ENCODE data around the gene TET1.
"Not testable (repeated sequence)": the region's sequence is repeated elsewhere in the genome, so short reads cannot be mapped to it uniquely, and the experiment has no call there.

TET1 gene

DNA sequence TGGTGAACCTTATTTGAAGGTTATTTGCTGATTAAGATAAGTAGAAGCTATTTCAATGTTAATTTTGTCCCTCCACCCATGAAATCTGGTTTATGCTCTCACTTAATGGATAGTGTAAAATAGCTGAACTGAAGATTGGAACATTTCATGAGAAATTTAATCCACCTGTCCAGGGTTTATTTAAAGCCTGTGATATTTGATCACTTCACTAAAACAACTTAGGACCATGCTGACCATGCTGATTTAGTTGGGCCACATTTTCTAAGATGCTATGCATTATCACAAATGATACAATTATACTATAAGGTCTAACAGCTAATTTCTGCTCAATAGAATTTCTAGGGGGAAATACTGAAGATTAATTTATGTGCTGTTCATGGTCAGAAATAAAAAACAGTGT lies 53.8 kb downstream of the TET1 start:
- DNase-seq (ENCODE audit: low read depth), result not testable (repeated sequence)

DNA sequence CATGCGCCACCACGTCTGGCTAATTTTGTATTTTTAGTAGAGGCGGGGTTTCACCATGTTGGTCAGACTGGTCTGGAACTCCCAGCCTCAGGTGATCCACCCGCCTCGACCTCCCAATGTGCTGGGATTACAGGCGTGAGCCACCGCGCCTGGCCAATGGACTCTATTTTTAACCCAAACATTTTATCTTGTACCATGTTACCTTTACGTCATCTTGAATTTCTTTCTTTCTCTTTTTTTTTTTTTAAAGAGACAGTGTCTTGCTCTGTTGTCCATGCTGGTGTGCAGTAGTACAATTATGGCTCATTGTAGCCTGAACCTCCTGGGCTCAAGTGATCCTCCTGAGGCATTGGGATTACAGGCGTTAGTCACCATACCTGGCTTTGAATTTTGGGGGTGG lies 57.6 kb downstream of the TET1 start:
- not testable (repeated sequence) for DNase-seq (ENCODE audit: low read depth)

GRCh38 chr10:68618234-68618633 lies 58.1 kb downstream of the TET1 start:
- no peak for DNase-seq (ENCODE audit: low read depth)

GRCh38 chr10:68619595-68619994 lies 59.5 kb downstream of the TET1 start:
- no peak for DNase-seq (ENCODE audit: low read depth)

DNA sequence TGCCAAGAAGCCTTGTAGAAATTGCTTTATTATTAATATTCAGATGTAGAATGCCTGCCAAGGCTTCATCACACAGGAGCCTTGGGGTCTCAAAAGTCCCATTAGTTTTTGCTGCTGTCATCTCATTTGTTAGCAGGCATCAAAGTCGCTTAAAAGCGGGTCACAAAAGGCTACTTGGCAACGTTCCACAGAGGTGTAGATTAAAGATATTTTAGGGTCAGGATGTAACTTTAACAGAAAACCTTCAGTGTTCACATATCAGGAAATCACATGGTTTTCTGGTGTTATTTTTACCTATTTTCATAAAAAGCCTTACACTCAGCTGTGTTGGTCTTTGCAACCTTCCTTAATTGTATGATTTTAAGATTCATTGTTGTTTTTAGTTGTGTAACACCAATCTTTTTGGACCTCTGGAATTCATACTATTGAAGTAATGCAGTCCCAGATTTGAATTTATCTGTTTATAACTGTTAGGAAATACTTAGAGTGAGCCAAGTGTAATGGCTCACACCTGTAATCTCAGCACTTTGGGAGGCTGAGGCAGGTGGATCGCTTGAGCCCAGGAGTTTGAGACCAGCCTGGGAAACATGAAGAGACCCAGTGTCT lies 65.3 kb downstream of the TET1 start:
- DNase-seq (ENCODE audit: low read depth), result no peak

- no peak for DNase-seq (ENCODE audit: low read depth)
These were observed 68.5 kb downstream of the TET1 start for GRCh38 chr10:68628576-68629127.

DNA sequence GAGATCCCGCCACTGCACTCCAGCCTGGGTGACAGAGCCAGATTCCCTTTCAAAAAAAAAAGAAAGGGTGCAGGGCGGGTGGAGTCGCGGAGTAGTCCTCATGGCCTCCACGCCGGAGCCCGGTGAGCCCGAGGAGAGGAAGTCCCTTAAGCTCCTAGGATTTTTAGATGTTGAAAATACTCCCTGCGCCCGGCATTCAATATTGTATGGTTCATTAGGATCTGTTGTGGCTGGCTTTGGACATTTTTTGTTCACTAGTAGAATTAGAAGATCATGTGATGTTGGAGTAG lies 72.1 kb downstream of the TET1 start:
- not testable (repeated sequence) for DNase-seq (ENCODE audit: low read depth)

GRCh38 chr10:68633281-68633680 lies 73.1 kb downstream of the TET1 start:
- no peak for DNase-seq (ENCODE audit: low read depth)

DNA sequence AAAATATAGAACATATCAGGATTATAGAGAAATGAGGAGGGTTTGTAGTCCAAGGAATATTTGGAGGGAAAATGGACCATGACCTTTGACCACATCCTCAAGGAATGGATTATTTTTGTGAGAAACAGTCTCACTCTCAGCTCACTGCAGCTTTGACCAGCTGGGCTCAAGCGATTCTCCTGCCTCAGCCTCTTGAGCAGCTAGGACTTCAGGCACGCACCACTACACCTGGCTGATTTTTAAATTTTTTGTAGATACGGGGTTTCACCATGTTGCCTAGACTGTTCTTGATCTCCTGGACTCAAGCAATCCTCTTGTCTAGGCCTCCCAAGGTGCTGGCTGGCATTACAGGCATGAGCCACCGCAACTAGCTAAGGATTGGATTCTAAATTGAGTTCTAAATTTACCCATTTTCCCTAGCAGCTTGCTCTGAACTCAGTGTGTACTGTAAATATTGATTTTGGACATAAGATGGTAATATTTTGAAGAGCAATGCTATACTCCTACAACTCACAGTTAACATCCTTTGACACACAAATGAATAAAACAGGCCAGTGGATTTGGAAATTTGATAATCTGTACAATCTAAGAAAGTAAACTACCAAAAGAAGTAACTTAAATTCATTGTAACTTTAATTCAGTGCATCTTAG lies 73.8 kb downstream of the TET1 start:
- DNase-seq (ENCODE audit: low read depth), result no peak

DNA sequence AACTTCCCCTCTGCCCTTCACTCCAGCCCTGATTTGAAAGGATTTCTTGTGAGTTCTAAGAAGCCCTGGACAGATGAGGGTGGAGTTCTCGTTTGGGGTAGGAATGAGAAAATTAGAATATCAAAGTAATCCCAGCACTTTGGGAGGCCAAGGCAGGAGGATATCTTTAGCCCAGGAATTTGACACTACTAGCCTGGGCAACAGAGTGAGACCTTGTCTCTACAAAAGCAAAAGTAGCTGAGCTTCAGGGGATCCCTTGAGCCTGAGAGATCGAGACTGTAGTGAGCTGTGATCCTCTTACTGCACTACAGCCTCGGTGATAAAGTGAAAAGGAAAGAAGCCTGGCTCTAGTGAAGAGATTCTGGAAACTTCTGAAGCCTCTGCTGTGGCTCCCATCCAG lies 76.2 kb downstream of the TET1 start:
- DNase-seq (ENCODE audit: low read depth), result no peak

GRCh38 chr10:68643550-68643949 lies 83.4 kb downstream of the TET1 start:
- not testable (repeated sequence) for DNase-seq (ENCODE audit: low read depth)

DNA sequence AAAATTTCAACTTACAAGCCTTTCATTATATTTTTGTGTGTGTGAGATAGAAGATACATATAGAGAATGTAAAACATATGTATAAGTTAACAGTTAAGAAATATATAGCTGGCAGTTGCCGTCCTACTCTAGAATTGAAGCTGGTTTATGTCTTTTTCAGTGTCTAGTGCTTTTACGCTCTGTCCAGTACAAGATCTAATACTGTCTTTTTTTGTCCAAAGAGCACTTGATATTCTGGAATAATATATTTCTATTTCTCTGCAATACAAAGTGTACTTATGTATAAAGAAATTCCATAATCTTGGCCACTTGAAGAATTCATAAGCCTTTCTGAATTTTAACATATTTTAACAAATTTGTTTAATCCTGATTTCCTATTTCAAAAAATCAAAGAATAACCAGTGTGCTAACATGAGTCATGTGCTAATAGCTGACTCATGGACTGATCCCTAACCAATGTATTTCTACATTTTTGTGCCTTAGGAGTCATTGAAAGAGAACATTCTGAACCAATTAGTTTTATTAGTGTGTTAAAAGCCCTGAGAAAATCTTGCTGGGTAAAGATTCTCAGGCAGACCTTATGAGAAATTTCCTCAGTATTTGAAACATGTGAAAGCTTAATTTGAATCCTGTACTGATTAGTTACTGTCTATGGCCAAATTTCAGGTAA lies 87.7 kb downstream of the TET1 start:
- no peak for DNase-seq (ENCODE audit: low read depth)

GRCh38 chr10:68655620-68656126 lies 95.5 kb downstream of the TET1 start:
- DNase-seq (ENCODE audit: low read depth), result no peak

- DNase-seq (ENCODE audit: low read depth), result no peak
These were observed 105.7 kb downstream of the TET1 start for GRCh38 chr10:68665841-68666240.

- no peak for DNase-seq (ENCODE audit: low read depth)
These were observed 106.2 kb downstream of the TET1 start for GRCh38 chr10:68666280-68666760.

- DNase-seq (ENCODE audit: low read depth), result no peak
These were observed 108.1 kb downstream of the TET1 start for GRCh38 chr10:68668231-68668630.

- no peak for DNase-seq (ENCODE audit: low read depth)
These were observed 108.8 kb downstream of the TET1 start for GRCh38 chr10:68668972-68669371.

- DNase-seq (ENCODE audit: low read depth), result no peak
These were observed 124.3 kb downstream of the TET1 start for GRCh38 chr10:68684413-68684812.

- no peak for DNase-seq (ENCODE audit: low read depth)
These were observed 135.9 kb downstream of the TET1 start for GRCh38 chr10:68696018-68696417.

- no peak for DNase-seq (ENCODE audit: low read depth)
These were observed 137.0 kb downstream of the TET1 start for GRCh38 chr10:68697106-68697505.

DNA sequence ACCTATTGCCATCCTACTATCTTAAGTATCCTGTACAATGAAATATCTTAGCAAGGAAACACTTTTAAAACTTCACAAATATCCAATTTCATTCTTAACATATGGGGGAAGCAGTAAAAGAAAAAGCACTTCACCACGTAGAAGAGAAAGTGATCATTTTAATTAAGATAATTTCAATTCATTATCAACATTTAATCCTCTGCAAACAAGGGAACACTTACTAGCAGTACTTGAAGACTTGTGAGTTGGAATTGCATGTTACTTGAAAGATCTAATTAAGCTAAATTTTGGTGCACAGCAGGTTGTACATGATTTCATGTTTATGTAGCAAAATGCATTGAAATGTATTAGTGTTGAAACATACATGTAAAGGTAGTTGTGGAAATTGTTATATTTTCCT lies 140.1 kb downstream of the TET1 start:
- no peak for DNase-seq (ENCODE audit: low read depth)

DNA sequence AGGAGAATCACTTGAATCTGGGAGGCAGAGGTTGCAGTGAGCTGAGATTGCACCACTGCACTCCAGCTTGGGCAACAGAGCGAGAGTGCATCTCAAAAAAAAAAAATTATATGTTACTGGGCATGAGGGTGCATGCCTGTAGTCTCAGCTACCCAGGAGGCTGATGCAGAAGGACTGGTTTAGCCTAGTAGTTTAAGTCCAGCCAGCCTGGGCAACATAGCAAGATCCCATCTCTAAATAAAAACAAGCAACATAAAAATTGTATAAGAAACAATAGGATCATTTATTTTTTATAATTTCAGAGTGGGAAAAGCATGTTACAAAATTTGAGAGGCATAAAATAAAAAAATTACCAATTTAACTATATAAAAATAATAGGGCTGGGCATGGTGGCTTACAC lies 145.4 kb downstream of the TET1 start:
- DNase-seq (ENCODE audit: low read depth), result no peak

GRCh38 chr10:68708987-68709386 lies 148.8 kb downstream of the TET1 start:
- not testable (repeated sequence) for DNase-seq (ENCODE audit: low read depth)
